ENCODE results near the gene SH3PXD2B.

SH3PXD2B gene

GRCh38 chr5:172315587-172316493 is 138.5 kb downstream of the SH3PXD2B start:
- Histone ChIP-seq H3K36me3 (ENCODE audit: insufficient read depth, low read length) (no peaks in the 10 kb centered on the region), H3K4me1 (ENCODE audit: control insufficient read depth, insufficient read depth, low read length, unreplicated experiment) (peaks cover 11% of the 10 kb centered on the region), H2AFZ (ENCODE audit: low read length, unreplicated experiment) (no peak overlapping the region), H3K4me3 (ENCODE audit: low read depth, low read length) (no peak overlapping the region), H3K27ac (ENCODE audit: low read depth, low read length) (no peak overlapping the region), H3K79me2 (ENCODE audit: control insufficient read depth, insufficient read depth, low read length, unreplicated experiment) (no peaks in the 10 kb centered on the region), H3K27me3 (ENCODE audit: insufficient read depth, low read length) (no peaks in the 10 kb centered on the region)

GRCh38 chr5:172313915-172314314 is 140.4 kb downstream of the SH3PXD2B start:
- no peaks in the 10 kb centered on the region for H3K79me2 ChIP-seq (ENCODE audit: control insufficient read depth, insufficient read depth, low read length, unreplicated experiment)
- no peak overlapping the region for H3K27ac ChIP-seq (ENCODE audit: low read depth, low read length)
- H3K4me1 ChIP-seq (ENCODE audit: control insufficient read depth, insufficient read depth, low read length, unreplicated experiment) = no peaks in the 10 kb centered on the region
- no peak overlapping the region for H3K4me3 ChIP-seq (ENCODE audit: low read depth, low read length)
- no peaks in the 10 kb centered on the region for H3K27me3 ChIP-seq (ENCODE audit: insufficient read depth, low read length)
- no peak overlapping the region for H2AFZ ChIP-seq (ENCODE audit: low read length, unreplicated experiment)
- H3K36me3 ChIP-seq (ENCODE audit: insufficient read depth, low read length) = no peaks in the 10 kb centered on the region

- no peaks in the 10 kb centered on the region for H3K36me3 ChIP-seq (ENCODE audit: insufficient read depth, low read length)
- H3K4me1 ChIP-seq (ENCODE audit: control insufficient read depth, insufficient read depth, low read length, unreplicated experiment) = no peaks in the 10 kb centered on the region
- no peaks in the 10 kb centered on the region for H3K79me2 ChIP-seq (ENCODE audit: control insufficient read depth, insufficient read depth, low read length, unreplicated experiment)
- H3K27me3 ChIP-seq (ENCODE audit: insufficient read depth, low read length) = no peaks in the 10 kb centered on the region
- peak overlapping the region; percentile 28 for H2AFZ ChIP-seq (ENCODE audit: low read length, unreplicated experiment)
- no peak overlapping the region for H3K4me3 ChIP-seq (ENCODE audit: low read depth, low read length)
- H3K27ac ChIP-seq (ENCODE audit: low read depth, low read length) = peak overlapping the region; percentile 51
Measured at GRCh38 chr5:172312286-172312685, 142.0 kb downstream of the SH3PXD2B start.

DNA sequence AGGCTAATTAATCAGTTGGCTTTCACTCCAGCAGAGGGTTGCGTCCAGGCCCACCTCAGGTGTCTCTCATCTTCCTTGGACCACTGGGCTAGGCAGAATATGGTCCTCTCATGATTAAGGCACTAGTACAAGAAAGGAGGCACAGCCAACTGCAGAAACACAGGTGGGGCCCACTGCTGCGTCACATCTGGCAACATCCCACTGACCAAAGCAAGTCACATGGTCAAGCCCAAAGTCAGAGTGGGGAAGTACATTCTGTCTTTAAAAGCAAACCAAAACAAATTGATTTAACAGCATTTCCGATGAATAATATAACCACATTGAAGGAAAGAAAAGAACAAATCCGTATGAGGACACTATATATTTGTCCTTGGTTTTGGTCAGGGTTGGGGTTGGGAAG is 142.7 kb downstream of the SH3PXD2B start:
- H3K36me3 ChIP-seq (ENCODE audit: insufficient read depth, low read length) = no peaks in the 10 kb centered on the region
- no peaks in the 10 kb centered on the region for H3K79me2 ChIP-seq (ENCODE audit: control insufficient read depth, insufficient read depth, low read length, unreplicated experiment)
- H3K4me1 ChIP-seq (ENCODE audit: control insufficient read depth, insufficient read depth, low read length, unreplicated experiment) = no peaks in the 10 kb centered on the region
- H2AFZ ChIP-seq (ENCODE audit: low read length, unreplicated experiment) = no peak overlapping the region
- peak overlapping the region; percentile 51 for H3K27ac ChIP-seq (ENCODE audit: low read depth, low read length)
- H3K4me3 ChIP-seq (ENCODE audit: low read depth, low read length) = no peak overlapping the region
- H3K27me3 ChIP-seq (ENCODE audit: insufficient read depth, low read length) = no peaks in the 10 kb centered on the region

GRCh38 chr5:172311026-172311425 is 143.3 kb downstream of the SH3PXD2B start:
- H3K27me3 ChIP-seq (ENCODE audit: insufficient read depth, low read length) = no peaks in the 10 kb centered on the region
- H3K36me3 ChIP-seq (ENCODE audit: insufficient read depth, low read length) = no peaks in the 10 kb centered on the region
- no peaks in the 10 kb centered on the region for H3K79me2 ChIP-seq (ENCODE audit: control insufficient read depth, insufficient read depth, low read length, unreplicated experiment)
- no peak overlapping the region for H3K4me3 ChIP-seq (ENCODE audit: low read depth, low read length)
- no peaks in the 10 kb centered on the region for H3K4me1 ChIP-seq (ENCODE audit: control insufficient read depth, insufficient read depth, low read length, unreplicated experiment)
- no peak overlapping the region for H2AFZ ChIP-seq (ENCODE audit: low read length, unreplicated experiment)
- H3K27ac ChIP-seq (ENCODE audit: low read depth, low read length) = no peak overlapping the region

GRCh38 chr5:172305380-172305779 is 148.9 kb downstream of the SH3PXD2B start:
- H3K27me3 ChIP-seq (ENCODE audit: insufficient read depth, low read length) = no peaks in the 10 kb centered on the region
- H3K36me3 ChIP-seq (ENCODE audit: insufficient read depth, low read length) = no peaks in the 10 kb centered on the region
- no peak overlapping the region for H3K27ac ChIP-seq (ENCODE audit: low read depth, low read length)
- no peak overlapping the region for H3K4me3 ChIP-seq (ENCODE audit: low read depth, low read length)
- H3K4me1 ChIP-seq (ENCODE audit: control insufficient read depth, insufficient read depth, low read length, unreplicated experiment) = no peaks in the 10 kb centered on the region
- H3K79me2 ChIP-seq (ENCODE audit: control insufficient read depth, insufficient read depth, low read length, unreplicated experiment) = no peaks in the 10 kb centered on the region
- no peak overlapping the region for H2AFZ ChIP-seq (ENCODE audit: low read length, unreplicated experiment)

GRCh38 chr5:172303572-172304335 is 150.6 kb downstream of the SH3PXD2B start:
- H3K79me2 ChIP-seq (ENCODE audit: control insufficient read depth, insufficient read depth, low read length, unreplicated experiment) = no peaks in the 10 kb centered on the region
- no peak overlapping the region for H2AFZ ChIP-seq (ENCODE audit: low read length, unreplicated experiment)
- no peaks in the 10 kb centered on the region for H3K27me3 ChIP-seq (ENCODE audit: insufficient read depth, low read length)
- no peaks in the 10 kb centered on the region for H3K4me1 ChIP-seq (ENCODE audit: control insufficient read depth, insufficient read depth, low read length, unreplicated experiment)
- H3K36me3 ChIP-seq (ENCODE audit: insufficient read depth, low read length) = no peaks in the 10 kb centered on the region
- no peak overlapping the region; the same call in 1 of the 2 replicates for H3K27ac ChIP-seq (ENCODE audit: low read depth, low read length)
- H3K4me3 ChIP-seq (ENCODE audit: low read depth, low read length) = no peak overlapping the region

DNA sequence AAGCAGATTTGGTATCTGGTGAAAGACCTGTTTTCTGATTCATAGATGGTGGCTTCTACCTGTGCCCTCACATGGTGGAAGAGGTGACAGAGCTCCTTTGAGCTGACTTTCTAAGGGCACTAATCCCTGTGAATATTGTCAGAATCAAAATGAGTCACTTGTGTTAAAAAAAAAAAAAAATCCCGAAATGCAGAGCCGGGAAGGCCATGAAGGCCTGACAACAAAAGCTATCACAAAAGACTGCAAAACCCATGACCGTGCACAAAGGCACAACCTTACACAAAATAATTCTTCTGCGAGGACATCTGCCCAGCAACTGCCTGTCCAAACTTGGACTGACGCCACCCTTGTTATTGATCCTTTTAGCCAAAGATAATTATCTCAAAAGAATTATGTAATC is 151.2 kb downstream of the SH3PXD2B start:
- Histone ChIP-seq H3K4me1 (ENCODE audit: control insufficient read depth, insufficient read depth, low read length, unreplicated experiment) (no peaks in the 10 kb centered on the region), H3K4me3 (ENCODE audit: low read depth, low read length) (no peak overlapping the region), H3K36me3 (ENCODE audit: insufficient read depth, low read length) (no peaks in the 10 kb centered on the region), H3K79me2 (ENCODE audit: control insufficient read depth, insufficient read depth, low read length, unreplicated experiment) (no peaks in the 10 kb centered on the region), H3K27ac (ENCODE audit: low read depth, low read length) (no peak overlapping the region), H2AFZ (ENCODE audit: low read length, unreplicated experiment) (no peak overlapping the region), H3K27me3 (ENCODE audit: insufficient read depth, low read length) (no peaks in the 10 kb centered on the region)

- no peak overlapping the region for H3K27ac ChIP-seq (ENCODE audit: low read depth, low read length)
- no peak overlapping the region for H2AFZ ChIP-seq (ENCODE audit: low read length, unreplicated experiment)
Measured at GRCh38 chr5:172302047-172302710, 152.1 kb downstream of the SH3PXD2B start.

GRCh38 chr5:172299916-172300439 is 154.3 kb downstream of the SH3PXD2B start:
- Histone ChIP-seq H3K27ac (ENCODE audit: low read depth, low read length) (no peak overlapping the region), H3K4me1 (ENCODE audit: control insufficient read depth, insufficient read depth, low read length, unreplicated experiment) (no peaks in the 10 kb centered on the region), H3K36me3 (ENCODE audit: insufficient read depth, low read length) (no peaks in the 10 kb centered on the region), H3K27me3 (ENCODE audit: insufficient read depth, low read length) (no peaks in the 10 kb centered on the region), H3K79me2 (ENCODE audit: control insufficient read depth, insufficient read depth, low read length, unreplicated experiment) (no peaks in the 10 kb centered on the region), H2AFZ (ENCODE audit: low read length, unreplicated experiment) (no peak overlapping the region), H3K4me3 (ENCODE audit: low read depth, low read length) (no peak overlapping the region)

More at GRCh38 chr5:172302047-172302710, 152.1 kb downstream of the SH3PXD2B start:
- H3K4me1 ChIP-seq (ENCODE audit: control insufficient read depth, insufficient read depth, low read length, unreplicated experiment) = no peaks in the 10 kb centered on the region
- no peaks in the 10 kb centered on the region for H3K36me3 ChIP-seq (ENCODE audit: insufficient read depth, low read length)
- H3K27me3 ChIP-seq (ENCODE audit: insufficient read depth, low read length) = no peaks in the 10 kb centered on the region
- H3K79me2 ChIP-seq (ENCODE audit: control insufficient read depth, insufficient read depth, low read length, unreplicated experiment) = no peaks in the 10 kb centered on the region
- no peak overlapping the region for H3K4me3 ChIP-seq (ENCODE audit: low read depth, low read length)
